HG03175 (cell line): ENCODE data around the gene MYH14.

Experiments used
- ATAC-seq: cut with Tn5 transposase; IDR thresholded peaks from one replicate; pipeline ENCODE4 v1.9.1; 2021; ENCODE audit warnings: mild to moderate bottlenecking, moderate library complexity; ENCODE audit not compliant: unreplicated experiment

The MYH14 gene

DNA sequence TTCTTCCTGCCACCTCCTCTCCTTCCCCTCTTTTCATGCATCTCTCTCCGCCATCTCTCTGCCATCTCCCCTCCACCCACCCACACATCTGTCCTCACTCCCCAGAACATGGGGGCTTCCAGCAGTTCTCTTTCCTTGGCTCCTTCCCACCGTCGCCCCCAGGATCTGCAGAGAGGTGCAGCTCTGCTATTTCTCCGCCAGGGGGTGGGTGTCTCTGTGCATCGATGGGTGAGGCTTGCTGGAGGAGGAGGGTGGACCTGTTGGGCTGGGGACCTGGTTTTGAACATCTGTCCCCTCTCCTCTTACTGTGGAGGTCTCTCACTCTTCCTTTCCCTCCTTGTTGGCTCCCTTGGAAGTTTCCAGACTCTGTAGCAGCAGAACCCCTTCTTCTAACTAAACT lies 51.7 kb downstream of the MYH14 start:
- no peak for ATAC-seq

DNA sequence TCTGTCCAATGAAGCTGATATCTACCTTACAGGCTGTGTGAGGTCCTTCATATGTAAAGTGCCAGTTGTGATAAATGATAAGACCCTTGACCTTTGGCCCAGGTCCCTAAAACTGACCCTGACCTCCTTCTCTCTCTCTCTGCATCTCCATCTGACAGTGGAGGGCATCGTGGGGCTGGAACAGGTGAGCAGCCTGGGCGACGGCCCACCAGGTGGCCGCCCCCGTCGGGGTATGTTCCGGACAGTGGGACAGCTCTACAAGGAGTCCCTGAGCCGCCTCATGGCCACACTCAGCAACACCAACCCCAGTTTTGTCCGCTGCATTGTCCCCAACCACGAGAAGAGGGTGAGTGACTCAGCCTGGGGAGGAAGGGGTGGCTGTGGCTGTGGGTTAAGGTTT lies 53.7 kb downstream of the MYH14 start:
- ATAC-seq, result no peak

DNA sequence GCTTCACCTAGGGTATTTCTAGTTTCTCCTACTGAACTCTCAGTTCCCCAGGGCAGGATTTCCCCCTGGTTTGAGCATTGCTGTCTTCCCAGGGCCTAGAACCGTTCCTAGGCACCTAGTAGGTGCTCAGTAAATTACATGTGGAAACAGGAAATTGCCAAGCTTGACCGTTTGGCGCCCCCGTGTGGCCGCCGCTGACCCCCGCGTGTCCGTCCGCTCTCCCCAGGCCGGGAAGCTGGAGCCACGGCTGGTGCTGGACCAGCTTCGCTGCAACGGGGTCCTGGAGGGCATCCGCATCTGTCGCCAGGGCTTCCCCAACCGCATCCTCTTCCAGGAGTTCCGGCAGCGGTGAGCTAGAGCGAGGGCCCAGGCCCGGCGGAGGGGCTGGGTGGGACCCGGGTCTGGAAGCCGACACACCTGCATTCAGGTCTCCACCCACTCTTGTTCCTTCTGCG lies 55.5 kb downstream of the MYH14 start:
- no peak for ATAC-seq

DNA sequence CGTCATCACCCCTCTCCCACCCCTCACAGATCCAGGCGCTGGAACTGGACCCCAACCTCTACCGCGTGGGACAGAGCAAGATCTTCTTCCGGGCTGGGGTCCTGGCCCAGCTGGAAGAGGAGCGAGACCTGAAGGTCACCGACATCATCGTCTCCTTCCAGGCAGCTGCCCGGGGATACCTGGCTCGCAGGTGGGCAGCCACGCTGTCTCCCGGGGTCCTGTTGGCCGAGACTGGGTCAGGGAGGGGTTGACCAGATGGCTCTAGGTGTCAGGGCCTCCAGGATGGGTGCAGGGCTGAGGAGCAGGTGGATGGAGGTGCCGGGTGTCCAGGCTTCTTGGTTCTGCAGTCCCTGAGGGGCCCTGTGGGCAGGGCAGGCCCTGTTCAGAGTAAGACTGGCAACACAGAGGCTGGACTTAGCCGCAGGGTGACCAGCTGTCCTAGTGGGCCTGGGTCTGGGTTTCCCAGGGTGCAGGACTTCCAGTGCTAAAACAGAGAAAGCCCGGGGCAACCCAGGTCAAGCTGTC lies 58.1 kb downstream of the MYH14 start:
- no peak for ATAC-seq

DNA sequence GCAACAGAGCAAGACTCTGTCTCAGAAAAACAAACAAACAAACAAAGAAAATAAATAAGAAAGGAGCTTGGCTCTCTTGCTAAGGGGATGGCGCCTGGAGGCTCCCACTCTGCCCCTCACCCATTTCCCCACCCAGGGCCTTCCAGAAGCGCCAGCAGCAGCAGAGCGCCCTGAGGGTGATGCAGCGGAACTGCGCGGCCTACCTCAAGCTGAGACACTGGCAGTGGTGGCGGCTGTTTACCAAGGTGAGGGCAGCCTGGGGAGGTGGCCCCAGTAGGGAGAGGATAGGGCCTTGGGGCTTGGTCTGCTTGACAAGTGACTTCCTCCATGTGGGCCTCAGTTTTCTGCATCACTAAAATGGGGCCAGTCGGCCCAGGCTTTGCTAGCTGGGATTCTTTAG lies 59.8 kb downstream of the MYH14 start:
- no peak for ATAC-seq

DNA sequence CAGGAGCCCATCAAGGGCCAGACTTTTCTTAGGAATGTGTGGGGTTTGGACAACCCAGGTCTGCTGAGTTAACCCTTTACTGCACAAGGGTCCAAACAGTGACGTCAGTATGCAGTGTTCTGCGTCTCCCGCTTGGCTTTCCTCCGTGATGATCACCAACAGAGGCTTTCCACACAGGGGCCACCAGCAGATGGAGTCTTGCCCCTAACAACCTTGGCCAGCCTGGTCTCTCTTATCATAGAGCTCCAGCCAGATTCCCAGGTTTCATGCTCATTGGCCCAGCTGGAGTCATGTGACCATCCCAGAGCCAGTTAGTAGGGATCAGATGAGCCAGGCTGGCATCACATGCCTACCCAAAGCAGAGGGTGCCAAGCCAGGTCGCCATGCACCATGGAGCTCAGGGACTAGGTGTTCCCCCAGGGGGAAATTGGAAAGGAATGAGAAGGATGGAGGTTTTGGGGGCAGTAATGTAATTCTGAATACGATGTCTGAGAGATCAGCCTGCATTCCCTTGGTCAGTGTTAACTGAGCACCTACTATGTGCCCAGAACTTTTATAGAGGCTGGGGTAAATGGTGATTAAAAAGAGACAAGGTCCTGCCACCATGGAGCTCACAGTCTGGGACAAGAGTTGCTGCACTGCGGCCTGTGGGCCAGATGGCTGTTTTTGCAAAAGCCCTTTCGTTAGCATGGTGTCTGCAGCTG lies 61.2 kb downstream of the MYH14 start:
- no peak for ATAC-seq

DNA sequence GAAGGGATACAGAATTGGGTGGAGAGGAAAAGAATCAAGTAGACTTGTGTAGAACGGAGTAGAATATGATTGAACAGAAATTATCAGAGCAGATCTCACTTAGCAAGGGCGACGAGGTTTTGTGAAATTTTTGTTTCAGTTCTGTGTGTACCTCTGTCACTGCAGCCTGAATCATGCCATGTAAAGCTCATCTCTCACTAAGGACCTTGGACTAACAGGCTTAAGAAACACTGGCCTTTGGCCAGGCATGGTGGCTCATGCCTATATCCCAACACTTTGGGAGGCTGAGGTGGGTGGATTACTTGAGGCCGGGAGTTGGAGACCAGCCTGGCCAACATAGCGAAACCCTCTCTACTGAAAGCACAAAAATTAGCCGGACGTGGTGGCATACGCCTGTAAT lies 62.6 kb downstream of the MYH14 start:
- ATAC-seq, result no peak

DNA sequence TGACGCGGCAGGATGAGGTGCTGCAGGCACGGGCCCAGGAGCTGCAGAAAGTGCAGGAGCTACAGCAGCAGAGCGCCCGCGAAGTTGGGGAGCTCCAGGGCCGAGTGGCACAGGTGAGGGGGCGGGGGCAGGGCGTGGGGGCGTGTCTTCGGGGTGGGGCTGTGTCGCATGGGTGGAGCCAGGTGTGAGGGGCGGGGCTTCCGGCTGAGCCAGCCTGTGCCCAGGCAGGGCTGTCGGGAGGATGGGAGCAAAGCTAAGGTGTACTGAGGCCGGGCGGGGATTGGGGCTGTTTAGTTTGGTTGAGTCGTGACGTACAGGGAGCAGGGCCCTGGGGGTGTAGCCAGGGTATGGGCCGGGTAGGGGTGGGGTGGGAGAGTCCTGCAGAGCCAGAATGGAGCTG lies 63.5 kb downstream of the MYH14 start:
- no peak for ATAC-seq

DNA sequence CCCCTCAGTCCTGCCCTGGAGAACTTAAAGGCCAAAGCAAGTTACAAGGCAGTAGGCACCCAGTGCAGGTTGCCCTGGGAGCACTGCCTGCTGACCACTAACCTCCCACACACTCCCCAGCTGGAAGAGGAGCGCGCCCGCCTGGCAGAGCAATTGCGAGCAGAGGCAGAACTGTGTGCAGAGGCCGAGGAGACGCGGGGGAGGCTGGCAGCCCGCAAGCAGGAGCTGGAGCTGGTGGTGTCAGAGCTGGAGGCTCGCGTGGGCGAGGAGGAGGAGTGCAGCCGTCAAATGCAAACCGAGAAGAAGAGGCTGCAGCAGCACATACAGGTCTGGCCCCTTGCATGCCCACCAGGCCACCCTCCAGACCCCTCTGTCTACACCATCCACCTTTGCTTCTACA lies 64.6 kb downstream of the MYH14 start:
- ATAC-seq, result no peak

DNA sequence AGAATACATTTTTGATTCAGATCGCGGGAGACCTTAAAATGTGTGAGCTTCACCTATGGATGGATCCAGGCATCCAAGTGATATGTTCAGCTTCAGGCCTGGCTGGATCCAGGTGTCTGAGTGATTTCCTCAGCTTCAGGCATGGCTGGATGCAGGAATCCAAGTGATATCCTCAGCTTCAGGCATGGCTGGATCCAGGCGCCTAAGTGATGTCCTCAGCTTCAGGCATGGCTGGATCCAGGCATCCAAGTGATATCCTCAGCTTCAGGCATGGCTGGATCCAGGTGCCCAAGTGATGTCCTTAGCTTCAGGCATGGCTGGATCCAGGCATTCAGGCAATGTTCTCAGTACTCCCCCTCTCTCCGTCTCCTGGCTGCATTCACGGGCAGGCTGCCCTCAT lies 65.1 kb downstream of the MYH14 start:
- ATAC-seq, result no peak

DNA sequence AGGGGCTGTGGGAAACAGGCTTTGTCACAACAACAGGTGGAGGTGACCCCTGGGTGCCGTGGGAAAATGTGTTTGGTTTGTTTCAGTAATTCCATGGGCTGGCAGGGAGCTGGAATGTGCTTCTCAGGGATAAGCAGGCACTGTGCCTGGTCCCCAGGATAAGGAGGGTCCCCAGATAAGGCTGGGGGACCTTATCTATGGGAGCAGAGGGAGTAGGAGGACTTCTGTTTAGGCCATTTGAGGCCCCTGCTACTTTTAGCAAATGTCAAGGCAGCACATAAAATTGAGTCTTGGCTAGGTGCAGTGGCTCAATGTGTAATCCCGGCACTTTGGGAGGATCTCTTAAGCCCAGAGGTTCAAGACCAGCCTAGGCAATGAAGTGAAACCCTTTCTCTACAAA lies 66.2 kb downstream of the MYH14 start:
- ATAC-seq, result no peak

DNA sequence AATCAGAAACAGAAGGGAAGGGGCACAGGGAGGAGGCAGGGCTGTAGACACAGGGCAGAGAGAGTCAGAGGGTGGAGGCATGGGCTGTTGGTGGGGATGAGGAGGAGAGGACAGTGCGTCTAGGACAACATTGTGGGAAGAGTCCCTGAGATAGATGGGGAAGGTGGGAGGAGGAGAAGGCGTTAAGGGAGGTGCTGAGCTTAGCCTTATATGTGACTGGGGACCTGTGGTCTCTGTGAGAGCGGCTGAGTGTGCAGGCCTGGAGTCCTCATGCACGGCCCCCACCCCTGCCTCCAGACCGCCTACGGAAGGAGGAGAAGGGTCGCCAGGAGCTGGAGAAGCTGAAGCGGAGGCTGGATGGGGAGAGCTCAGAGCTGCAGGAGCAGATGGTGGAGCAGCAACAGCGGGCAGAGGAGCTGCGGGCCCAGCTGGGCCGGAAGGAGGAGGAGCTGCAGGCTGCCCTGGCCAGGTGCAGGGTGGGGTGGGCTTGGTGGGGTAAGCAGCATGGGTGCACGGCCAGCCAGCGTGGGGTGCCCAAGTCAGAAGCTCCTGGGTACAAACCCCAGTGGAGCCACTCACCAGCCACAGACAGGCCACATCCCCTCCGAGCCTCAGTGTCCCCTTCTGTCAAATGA lies 69.0 kb downstream of the MYH14 start:
- no peak for ATAC-seq

DNA sequence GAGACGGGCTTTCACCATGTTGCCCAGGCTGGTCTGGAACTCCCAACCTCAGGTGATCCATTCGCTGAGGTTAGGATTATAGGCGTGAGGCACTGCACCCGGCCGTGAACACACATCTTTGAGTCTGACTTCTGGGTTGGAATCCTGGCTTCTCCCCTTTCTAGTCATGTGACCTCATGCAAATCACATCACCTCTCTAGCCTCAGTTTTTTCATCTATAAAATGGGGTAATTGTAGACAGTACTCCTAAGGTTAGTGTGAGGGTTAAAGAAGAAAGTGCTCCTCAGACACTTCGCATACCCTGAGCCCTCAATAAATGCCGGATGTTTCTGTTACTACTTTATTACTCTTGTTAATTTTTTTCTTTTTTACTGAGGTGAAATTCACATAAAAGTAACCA lies 70.4 kb downstream of the MYH14 start:
- no peak for ATAC-seq

DNA sequence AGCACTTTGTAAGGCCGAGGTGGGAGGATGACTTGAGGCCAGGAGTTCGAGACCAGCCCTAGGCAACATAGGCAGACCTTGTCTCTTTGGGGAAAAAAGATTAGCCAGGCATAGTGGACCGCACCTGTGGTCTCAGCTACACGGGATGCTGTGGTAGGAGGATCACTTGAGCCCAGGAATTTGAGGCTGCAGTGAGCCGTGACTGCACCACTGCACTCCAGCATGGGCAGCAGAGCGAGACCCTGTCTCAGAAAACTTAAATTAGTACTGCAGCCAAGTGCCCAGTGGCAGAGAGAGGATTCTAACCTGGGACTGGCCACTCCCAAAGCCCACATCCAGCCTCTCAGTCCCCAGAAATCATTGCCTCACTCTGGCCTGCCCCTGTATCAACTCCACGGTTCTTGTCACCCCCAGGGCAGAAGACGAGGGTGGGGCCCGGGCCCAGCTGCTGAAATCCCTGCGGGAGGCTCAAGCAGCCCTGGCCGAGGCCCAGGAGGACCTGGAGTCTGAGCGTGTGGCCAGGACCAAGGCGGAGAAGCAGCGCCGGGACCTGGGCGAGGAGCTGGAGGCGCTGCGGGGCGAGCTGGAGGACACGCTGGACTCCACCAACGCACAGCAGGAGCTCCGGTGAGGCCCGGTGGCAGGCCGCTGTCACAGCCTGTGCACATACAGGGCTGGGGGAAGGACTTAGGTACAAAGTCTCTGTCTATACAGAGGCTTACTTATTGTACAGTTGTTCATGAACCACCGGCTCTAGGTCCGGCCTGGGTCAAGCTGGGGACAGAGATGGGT lies 72.4 kb downstream of the MYH14 start:
- no peak for ATAC-seq

DNA sequence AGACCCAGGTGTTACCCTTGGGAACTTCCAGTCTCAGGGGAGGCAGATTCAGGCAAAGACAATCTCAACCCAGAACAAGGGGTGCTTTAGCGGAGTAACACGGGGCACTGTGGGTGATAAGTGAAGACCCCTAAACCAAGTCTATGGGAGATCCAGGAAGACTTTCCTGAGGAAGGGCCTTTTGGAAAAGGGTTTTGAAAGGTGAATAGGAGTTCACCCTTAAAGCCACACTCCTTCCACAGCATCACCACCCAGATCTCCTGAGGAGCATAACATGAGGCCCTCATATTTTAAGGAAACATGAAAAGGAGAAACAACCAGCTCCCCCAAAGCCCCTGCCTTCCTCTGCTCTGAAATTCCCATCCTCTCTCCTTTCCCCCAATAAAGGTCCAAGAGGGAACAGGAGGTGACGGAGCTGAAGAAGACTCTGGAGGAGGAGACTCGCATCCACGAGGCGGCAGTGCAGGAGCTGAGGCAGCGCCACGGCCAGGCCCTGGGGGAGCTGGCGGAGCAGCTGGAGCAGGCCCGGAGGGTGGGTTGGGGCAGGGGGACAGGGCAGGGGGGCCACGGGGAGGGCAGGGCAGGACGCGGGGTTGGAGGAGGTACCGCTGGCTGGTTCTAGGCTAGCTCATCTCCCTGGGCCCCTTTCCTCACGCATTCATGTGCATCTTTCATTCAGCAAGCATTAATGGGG lies 73.1 kb downstream of the MYH14 start:
- no peak for ATAC-seq

DNA sequence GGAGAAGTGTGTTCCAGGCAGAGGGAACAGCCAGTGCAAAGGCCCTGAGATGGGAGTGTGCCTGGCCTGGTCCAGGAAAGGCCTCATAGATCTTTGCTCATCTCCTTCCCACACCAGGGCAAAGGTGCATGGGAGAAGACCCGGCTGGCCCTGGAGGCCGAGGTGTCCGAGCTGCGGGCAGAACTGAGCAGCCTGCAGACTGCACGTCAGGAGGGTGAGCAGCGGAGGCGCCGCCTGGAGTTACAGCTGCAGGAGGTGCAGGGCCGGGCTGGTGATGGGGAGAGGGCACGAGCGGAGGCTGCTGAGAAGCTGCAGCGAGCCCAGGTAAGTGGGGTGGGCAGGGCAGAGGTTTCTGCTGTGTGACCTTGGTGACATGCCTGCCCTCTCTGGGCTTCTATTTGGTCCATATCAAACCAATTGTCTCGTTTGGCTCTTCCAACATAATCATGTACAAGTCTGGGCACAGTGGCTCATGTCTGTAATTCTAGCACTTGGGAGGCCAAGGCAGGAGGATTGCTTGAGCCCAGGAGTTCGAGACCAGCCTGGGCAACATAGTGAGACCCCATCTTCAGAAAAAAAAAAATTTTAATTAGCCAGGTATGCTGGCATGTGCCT lies 74.7 kb downstream of the MYH14 start:
- no peak for ATAC-seq

DNA sequence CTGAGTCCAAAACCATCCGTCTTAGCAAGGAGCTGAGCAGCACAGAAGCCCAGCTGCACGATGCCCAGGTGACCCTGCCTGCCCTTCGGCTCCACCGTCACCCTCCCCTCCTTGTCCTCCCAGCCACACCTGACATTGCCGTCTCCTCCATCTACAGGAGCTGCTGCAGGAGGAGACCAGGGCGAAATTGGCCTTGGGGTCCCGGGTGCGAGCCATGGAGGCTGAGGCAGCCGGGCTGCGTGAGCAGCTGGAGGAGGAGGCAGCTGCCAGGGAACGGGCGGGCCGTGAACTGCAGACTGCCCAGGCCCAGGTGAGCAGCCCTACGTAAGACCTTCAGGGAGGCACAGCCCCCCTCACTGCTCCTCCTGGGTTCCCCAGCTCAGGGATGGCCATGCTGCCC lies 76.7 kb downstream of the MYH14 start:
- ATAC-seq, result no peak

DNA sequence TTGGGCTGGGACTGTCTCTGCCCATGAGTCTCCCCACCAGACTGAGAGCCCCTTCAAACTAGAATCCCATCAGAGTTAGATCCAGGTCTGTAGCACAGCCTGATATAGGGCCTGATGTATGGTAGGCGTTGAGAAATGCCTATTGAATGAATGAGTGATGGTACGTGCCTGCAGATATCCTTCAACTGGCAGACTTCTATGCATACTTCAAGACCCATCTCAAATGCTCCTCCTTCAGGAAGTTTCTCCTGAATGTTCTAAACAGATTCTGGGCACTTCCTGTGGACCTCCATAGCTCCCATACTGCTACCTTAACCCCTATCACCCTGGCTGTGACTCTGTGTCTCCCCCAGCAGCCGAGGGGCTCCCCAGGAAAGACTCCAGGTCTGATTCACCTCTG lies 77.6 kb downstream of the MYH14 start:
- ATAC-seq, result no peak

DNA sequence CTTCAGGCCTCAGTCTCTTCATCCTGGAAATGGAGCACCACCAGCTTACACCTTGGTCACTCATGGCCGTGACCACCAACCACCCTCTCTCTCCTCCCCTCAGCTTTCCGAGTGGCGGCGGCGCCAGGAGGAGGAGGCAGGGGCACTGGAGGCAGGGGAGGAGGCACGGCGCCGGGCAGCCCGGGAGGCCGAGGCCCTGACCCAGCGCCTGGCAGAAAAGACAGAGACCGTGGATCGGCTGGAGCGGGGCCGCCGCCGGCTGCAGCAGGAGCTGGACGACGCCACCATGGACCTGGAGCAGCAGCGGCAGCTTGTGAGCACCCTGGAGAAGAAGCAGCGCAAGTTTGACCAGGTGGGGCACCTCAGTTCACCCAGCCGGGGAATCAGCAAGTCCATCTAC lies 78.1 kb downstream of the MYH14 start:
- no peak for ATAC-seq

DNA sequence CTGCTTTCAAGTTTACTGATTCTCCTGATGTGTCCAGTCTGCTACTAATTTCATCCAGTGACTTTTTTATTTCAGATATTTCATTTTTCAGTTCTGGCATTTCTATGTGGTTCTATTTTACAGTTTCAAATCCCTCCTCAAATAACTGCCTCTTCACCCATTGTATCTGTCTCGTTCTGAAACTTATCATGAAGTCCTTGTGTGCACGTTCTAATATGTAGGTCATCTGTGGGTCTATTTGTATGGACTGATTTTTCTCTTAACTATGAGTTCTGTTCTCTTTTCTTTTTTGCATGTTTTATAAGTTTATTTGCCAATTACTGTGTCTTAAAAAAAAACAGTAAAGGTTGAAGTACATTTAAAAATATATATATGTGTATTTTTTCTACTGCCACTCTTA lies 82.4 kb downstream of the MYH14 start:
- no peak for ATAC-seq

DNA sequence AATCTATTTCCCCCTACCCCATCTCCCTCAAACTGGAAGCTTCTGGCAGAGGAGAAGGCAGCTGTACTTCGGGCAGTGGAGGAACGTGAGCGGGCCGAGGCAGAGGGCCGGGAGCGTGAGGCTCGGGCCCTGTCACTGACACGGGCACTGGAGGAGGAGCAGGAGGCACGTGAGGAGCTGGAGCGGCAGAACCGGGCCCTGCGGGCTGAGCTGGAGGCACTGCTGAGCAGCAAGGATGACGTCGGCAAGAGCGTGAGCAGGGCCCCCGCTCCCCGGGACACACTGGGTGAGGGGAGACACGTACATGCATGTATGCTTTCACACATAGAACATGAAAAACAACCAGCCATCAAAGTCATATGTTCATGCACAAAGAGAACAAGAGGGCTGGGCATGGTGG lies 83.0 kb downstream of the MYH14 start:
- ATAC-seq, result no peak
